HFFc6 (cell line): ENCODE measurements around the gene GRID1. TPM values are rescaled to one million over a fixed set of nuclear protein-coding genes. Genes with fewer than 3 reads are reported as not detected.

ENCODE experiments used
- DNase-seq: peaks from one replicate; pipeline ENCODE4 v3.0.0-alpha.2; 2018
- H3K27ac Mint-ChIP-seq: 2 replicates; pipeline ENCODE4 v1.8.0; 2020; ENCODE audit warnings: mild to moderate bottlenecking, mixed read lengths
- H3K27me3 Mint-ChIP-seq: 2 replicates; pipeline ENCODE4 v1.8.0; 2021; ENCODE audit warnings: mild to moderate bottlenecking, moderate library complexity, mixed read lengths; ENCODE audit not compliant: insufficient read depth
- H3K36me3 Mint-ChIP-seq: 2 replicates; pipeline ENCODE4 v1.8.0; 2021; ENCODE audit warnings: low read depth, mixed read lengths
- H3K4me1 Mint-ChIP-seq: 2 replicates; pipeline ENCODE4 v1.8.0; 2020; ENCODE audit warnings: low read depth, mixed read lengths
- H3K4me3 Mint-ChIP-seq: 2 replicates; pipeline ENCODE4 v1.8.0; 2020; ENCODE audit warnings: mild to moderate bottlenecking, moderate library complexity, mixed read lengths
- H3K9me3 Mint-ChIP-seq: 2 replicates; pipeline ENCODE4 v1.8.0; 2020; ENCODE audit warnings: mild to moderate bottlenecking, mixed read lengths
- total RNA-seq, 6 experiments: library from RNA; stranded (reverse); fragmentation: NEBNext Ultra II Directional; extraction: Animal tissue kit (Norgen Biotek cat#: 25700); gene quantifications; 2 replicates in 1 of 6; 3 replicates in 5 of 6; pipeline ENCODE4 v1.2.3, GENCODE V29; 2021
- TF ChIP-seq, protein P1 (sequence below): fragments of 200-600 bp; sonication (generic); IDR thresholded peaks from 2 replicates; pipeline ENCODE4 v1.5.0; 2021; ENCODE audit warnings: antibody characterized with exemption, mild to moderate bottlenecking

GRID1 gene
- total RNA-seq, 6 experiments from 2014 or later, result not detected

DNA sequence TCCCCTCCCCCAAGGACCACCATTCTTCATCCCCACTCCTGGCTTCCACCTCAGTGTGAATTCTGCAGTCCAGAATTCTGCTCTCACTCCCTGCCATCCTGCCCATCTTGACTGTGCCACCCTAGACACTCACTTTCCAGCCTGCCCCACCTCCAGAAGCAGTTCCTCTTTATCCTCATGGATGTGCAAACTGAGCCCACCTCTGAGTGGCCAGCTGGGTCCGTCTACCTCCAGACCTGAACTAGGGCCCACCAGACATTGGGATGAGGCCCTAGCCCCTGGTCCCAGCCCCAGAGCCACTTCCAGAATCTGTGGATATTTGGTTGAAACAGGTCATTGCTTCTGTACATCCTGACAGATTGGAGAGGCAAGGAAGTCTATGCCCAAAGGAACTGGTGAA is 58.5 kb downstream of the GRID1 start:
- H3K27me3 Mint-ChIP-seq, result no peaks in the 10 kb centered on the region; the same call in 1 of the 2 replicates
- H3K27ac Mint-ChIP-seq, result no peak overlapping the region

DNA sequence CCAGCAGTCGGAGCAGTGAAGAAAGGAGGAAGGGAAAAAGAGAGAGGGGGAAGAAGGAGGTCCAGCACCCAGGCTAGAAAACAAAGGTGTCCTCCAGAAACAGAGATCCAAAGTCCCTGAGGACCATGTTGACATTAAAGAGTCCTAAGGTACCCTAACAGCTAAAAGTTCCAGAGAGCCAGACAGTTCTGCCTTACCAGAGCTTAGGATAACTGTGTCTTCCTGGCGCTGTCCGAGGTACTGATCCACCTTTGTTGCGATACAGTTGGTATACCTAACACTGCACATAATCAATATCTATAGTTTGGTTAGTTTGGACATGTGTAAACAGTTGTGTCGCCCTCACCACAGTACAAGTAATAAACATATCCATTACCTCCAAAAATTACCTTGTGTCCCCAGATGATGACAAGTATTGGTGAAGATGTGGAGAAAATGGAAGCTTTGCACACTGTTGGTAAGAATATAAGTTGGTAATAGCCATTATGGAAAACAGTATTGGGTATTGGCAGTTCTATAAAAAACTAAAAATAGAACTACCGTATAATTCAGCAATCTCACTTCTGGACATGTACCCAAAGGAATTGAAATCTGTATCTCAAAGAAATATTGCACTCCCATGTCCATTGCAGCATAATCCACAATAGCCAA is 59.8 kb downstream of the GRID1 start:
- no peak overlapping the region for H3K27ac Mint-ChIP-seq
- H3K9me3 Mint-ChIP-seq, result peaks cover 4% of the 10 kb centered on the region; the same call in 1 of the 2 replicates
- no peak for DNase-seq
- no peak overlapping the region for H3K4me3 Mint-ChIP-seq
- no peaks in the 10 kb centered on the region for H3K36me3 Mint-ChIP-seq
- TF ChIP-seq, protein P1, sequence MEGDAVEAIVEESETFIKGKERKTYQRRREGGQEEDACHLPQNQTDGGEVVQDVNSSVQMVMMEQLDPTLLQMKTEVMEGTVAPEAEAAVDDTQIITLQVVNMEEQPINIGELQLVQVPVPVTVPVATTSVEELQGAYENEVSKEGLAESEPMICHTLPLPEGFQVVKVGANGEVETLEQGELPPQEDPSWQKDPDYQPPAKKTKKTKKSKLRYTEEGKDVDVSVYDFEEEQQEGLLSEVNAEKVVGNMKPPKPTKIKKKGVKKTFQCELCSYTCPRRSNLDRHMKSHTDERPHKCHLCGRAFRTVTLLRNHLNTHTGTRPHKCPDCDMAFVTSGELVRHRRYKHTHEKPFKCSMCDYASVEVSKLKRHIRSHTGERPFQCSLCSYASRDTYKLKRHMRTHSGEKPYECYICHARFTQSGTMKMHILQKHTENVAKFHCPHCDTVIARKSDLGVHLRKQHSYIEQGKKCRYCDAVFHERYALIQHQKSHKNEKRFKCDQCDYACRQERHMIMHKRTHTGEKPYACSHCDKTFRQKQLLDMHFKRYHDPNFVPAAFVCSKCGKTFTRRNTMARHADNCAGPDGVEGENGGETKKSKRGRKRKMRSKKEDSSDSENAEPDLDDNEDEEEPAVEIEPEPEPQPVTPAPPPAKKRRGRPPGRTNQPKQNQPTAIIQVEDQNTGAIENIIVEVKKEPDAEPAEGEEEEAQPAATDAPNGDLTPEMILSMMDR, result no peak
- H3K27me3 Mint-ChIP-seq, result no peaks in the 10 kb centered on the region; the same call in 1 of the 2 replicates
- no peaks in the 10 kb centered on the region for H3K4me1 Mint-ChIP-seq

More for the DNA sequence above, 58.5 kb downstream of the GRID1 start:
- TF ChIP-seq, protein P1, result no peak
- Mint-ChIP-seq H3K4me1 (no peaks in the 10 kb centered on the region), H3K9me3 (peaks cover 4% of the 10 kb centered on the region; the same call in 1 of the 2 replicates), H3K36me3 (no peaks in the 10 kb centered on the region), H3K4me3 (no peak overlapping the region)
- no peak for DNase-seq

DNA sequence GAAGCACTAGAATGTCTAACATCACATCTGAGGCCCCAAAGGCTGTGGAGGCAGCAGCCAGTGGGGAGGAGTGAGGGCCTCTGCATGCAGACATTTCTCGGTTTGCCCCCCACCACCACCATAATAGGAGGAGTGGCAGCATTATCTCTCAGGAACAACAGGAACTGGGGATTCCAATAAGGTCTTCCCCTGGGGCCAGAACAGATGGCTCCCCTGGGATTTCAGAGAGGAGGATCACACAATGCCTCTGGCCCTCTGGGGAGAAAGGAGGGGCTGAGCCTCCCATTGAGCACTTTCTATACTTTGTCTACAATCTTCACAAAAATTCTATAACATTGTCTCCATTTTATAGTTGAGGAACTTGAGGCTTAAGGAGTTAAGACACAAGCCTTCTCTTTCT is 61.1 kb downstream of the GRID1 start:
- Mint-ChIP-seq H3K27me3 (no peaks in the 10 kb centered on the region; the same call in 1 of the 2 replicates), H3K4me1 (no peaks in the 10 kb centered on the region), H3K36me3 (no peaks in the 10 kb centered on the region), H3K27ac (no peak overlapping the region), H3K4me3 (no peak overlapping the region), H3K9me3 (peaks cover 4% of the 10 kb centered on the region; the same call in 1 of the 2 replicates)
- DNase-seq, result no peak
- TF ChIP-seq, protein P1, result no peak

DNA sequence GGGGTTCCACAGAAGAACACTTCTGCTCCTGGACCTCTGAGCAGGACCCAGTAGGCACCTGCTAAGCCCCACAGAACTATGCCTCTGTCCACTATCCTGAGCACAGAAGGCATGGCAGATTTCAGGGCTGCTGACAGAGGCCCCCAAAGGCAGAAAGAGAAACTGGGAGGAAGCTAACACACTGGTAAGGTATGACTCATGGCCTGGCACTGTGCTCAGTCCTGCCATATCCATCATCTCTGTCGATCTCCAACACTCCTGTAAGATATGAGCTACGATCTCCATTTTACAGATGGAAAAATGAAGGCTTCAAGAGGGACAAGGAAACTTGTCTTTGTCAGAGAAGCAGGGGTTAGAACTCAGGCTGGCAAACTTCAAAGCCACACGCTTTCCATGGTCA is 62.2 kb downstream of the GRID1 start:
- no peak overlapping the region for H3K27ac Mint-ChIP-seq
- H3K4me1 Mint-ChIP-seq, result no peaks in the 10 kb centered on the region
- DNase-seq, result no peak
- H3K27me3 Mint-ChIP-seq, result no peaks in the 10 kb centered on the region; the same call in 1 of the 2 replicates
- H3K9me3 Mint-ChIP-seq, result peaks cover 8% of the 10 kb centered on the region; the same call in 1 of the 2 replicates
- TF ChIP-seq, protein P1, result no peak
- no peak overlapping the region for H3K4me3 Mint-ChIP-seq
- no peaks in the 10 kb centered on the region for H3K36me3 Mint-ChIP-seq

DNA sequence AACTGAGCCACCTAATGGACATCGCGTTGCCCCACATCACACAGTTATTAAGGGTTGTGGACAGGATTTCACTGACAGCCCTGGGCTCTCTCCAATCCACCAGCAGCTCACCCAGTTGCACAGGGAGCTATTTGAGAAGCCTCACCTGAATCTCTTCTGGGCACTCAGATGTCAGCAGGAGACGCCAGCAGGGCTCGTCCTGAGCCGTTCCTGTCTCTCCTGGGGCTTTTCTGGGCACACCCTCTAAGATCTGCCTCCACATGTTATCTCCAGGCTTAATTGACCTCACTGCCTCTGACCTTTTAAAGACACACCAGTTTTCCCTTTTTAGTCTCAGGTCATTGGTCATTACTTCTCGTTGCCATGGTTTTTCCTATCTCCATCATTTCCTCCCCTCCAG is 63.0 kb downstream of the GRID1 start:
- no peak overlapping the region for H3K4me3 Mint-ChIP-seq
- no peaks in the 10 kb centered on the region for H3K4me1 Mint-ChIP-seq
- H3K27ac Mint-ChIP-seq, result no peak overlapping the region
- DNase-seq, result no peak
- peaks cover 8% of the 10 kb centered on the region; the same call in 1 of the 2 replicates for H3K9me3 Mint-ChIP-seq
- H3K27me3 Mint-ChIP-seq, result no peaks in the 10 kb centered on the region; the same call in 1 of the 2 replicates
- TF ChIP-seq, protein P1, result no peak
- H3K36me3 Mint-ChIP-seq, result no peaks in the 10 kb centered on the region
